Measurements from ENCODE around the gene DNAJB11. TPM values are rescaled to one million over a fixed set of nuclear protein-coding genes. Genes with fewer than 3 reads are reported as not detected.
"Not testable (repeated sequence)": the region's sequence is repeated elsewhere in the genome, so short reads cannot be mapped to it uniquely, and the experiment has no call there.

The DNAJB11 gene
- total and polyA plus RNA-seq, 2 of the 4 experiments (the other 2 are of a cell fraction), result 27.4 to 48.6 TPM

- peak within 1 kb of the TSS; percentile 87 for H3K4me3 ChIP-seq (ENCODE audit: insufficient read depth, low read depth, low read length)
- H3K9ac ChIP-seq (ENCODE audit: low read depth, low read length), result peak within 1 kb of the TSS; percentile 88
- H3K9me3 ChIP-seq (ENCODE audit: control insufficient read depth, insufficient read depth, low read length), result no peaks in the 10 kb centered on the region
- H3K79me1 ChIP-seq (ENCODE audit: low read depth in 1 of 2, low read length in 2 of 2), result peaks cover 19 to 36% of the 10 kb centered on the region in 2 experiments
- H3K4ac ChIP-seq (ENCODE audit: low read depth, low read length), result peak within 1 kb of the TSS; percentile 76
- H3K18ac ChIP-seq (ENCODE audit: low read depth, low read length), result peak within 1 kb of the TSS; percentile 22
- dilution Hi-C loops (cut with HindIII; ENCODE audit: low sequenced_read_pairs, unreplicated experiment) (no loop called here), in situ Hi-C loops (cut with MboI; ENCODE audit: low sequenced_read_pairs) (no loop called here), intact Hi-C loops (cut with micrococcal nuclease) (loop anchor here (1.0 to 5.0 kb wide), 2 partner anchors 254 to 460 kb away; partner anchors contain the start of gene ETV5)
- peak within 1 kb of the TSS; percentile 50 for H2BK5ac ChIP-seq (ENCODE audit: low read depth, low read length, poor library complexity, severe bottlenecking)
- H3K14ac ChIP-seq (replicated peaks; ENCODE audit: low read depth, low read length), result peak within 1 kb of the TSS; percentile 71
- H2BK20ac ChIP-seq (ENCODE audit: low read depth, low read length), result no peak within 1 kb of the TSS
- H2BK15ac ChIP-seq (ENCODE audit: low read depth, low read length), result no peak within 1 kb of the TSS; the same call in 2 of the 3 replicates
- H3K4me1 ChIP-seq (ENCODE audit: control insufficient read depth, insufficient read depth, low read length), result peaks cover 6% of the 10 kb centered on the region; the same call in 1 of the 2 replicates
- H4K5ac ChIP-seq (ENCODE audit: low read depth, low read length), result peak within 1 kb of the TSS; percentile 64
- peak within 1 kb of the TSS; percentile 97 for H3K23ac ChIP-seq (ENCODE audit: low read depth, low read length)
- peak within 1 kb of the TSS; percentile 53; the same call in 1 of the 2 replicates for H2BK120ac ChIP-seq (ENCODE audit: low read depth, low read length)
- ChIA-PET POLR2A (ENCODE audit: unreplicated experiment) (no interaction called here), CTCF (interaction anchor here (1.4 kb wide), 1 partner anchor 42 kb away, joined by 3 read pairs; no protein-coding TSS in a partner anchor)
- peak; percentile 73 for ATAC-seq (ENCODE audit: low read depth)
- H4K91ac ChIP-seq (ENCODE audit: insufficient read depth, low read depth, low read length), result peak within 1 kb of the TSS; percentile 87
- peak within 1 kb of the TSS; percentile 97 for H2AFZ ChIP-seq (replicated peaks; ENCODE audit: low read length, poor library complexity)
- WGBS, 2 experiments (ENCODE audit: extremely low coverage in 2 of 2, insufficient read length in 1 of 2), result 1% methylated on average over 28 of the region's 66 CpGs; no CpG with 5 or more reads in 1 of the 2 experiments
- no peaks in the 10 kb centered on the region for H4K20me1 ChIP-seq (ENCODE audit: insufficient read depth, low read length)
- H3K27me3 ChIP-seq (ENCODE audit: control insufficient read depth, insufficient read depth, low read length), result no peaks in the 10 kb centered on the region
- TF ChIP-seq BHLHE40 (IDR thresholded peaks at IDR 0.05; ENCODE audit: low read depth, low read length) (0 out of 2 replicates have a peak, but pooled peaks have one; percentile 23), RFX5 (IDR thresholded peaks at IDR 0.05; ENCODE audit: low read depth, low read length) (no peak), POLR2A (IDR thresholded peaks at IDR 0.05; ENCODE audit: low read depth, low read length) (peak; percentile 71; the same call in 1 of the 2 replicates), NFE2L2 (IDR thresholded peaks at IDR 0.05; ENCODE audit: low read depth, low read length) (no peak), MXI1 (IDR thresholded peaks at IDR 0.05; ENCODE audit: borderline replicate concordance, low read depth, low read length) (peak; percentile 79), CEBPB (IDR thresholded peaks at IDR 0.05; ENCODE audit: low read depth, low read length) (no peak)
- DNase-seq, result peak; percentile 83
- no peak within 1 kb of the TSS for H2AK5ac ChIP-seq (ENCODE audit: low read depth, low read length)
- H3K9me1 ChIP-seq (ENCODE audit: insufficient read depth, low read length), result 0 out of 2 replicates have a peak, but pooled peaks cover 2% of the 10 kb centered on the region
- H3K36me3 ChIP-seq (ENCODE audit: control insufficient read depth, insufficient read depth, low read length), result no peaks in the 10 kb centered on the region; the same call in 1 of the 2 replicates
- BruUV-seq (replicated peaks), result no TSS peak
- H4K8ac ChIP-seq (ENCODE audit: low read depth in 2 of 2, low read length in 2 of 2), result peak within 1 kb of the TSS; percentile 98 to 99
- H3K4me2 ChIP-seq (ENCODE audit: low read depth, low read length), result peak within 1 kb of the TSS; percentile 94
- H3K56ac ChIP-seq (ENCODE audit: extremely low read depth, insufficient read depth, low read length), result peak within 1 kb of the TSS; percentile 87
- H2AK9ac ChIP-seq (replicated peaks; ENCODE audit: low read depth, low read length, poor library complexity), result peak within 1 kb of the TSS; percentile 90
- peak within 1 kb of the TSS; percentile 75 for H3K27ac ChIP-seq (ENCODE audit: insufficient read depth, low read length)
Observed at GRCh38 chr3:186567072-186567921, 3.2 kb upstream of the DNAJB11 start, which contains the start of gene TBCCD1. Gene TBCCD1, minus strand, starts transcription at chr3:186567339. Its CDS starts 3,010 bp downstream, at chr3:186564329.

GRCh38 chr3:186569361-186569760, 1.2 kb upstream of the DNAJB11 start:
- H3K4me3 ChIP-seq (ENCODE audit: insufficient read depth, low read depth, low read length); DNase-seq; H3K18ac ChIP-seq (ENCODE audit: low read depth, low read length); H3K14ac ChIP-seq (replicated peaks; ENCODE audit: low read depth, low read length); H3K4ac ChIP-seq (ENCODE audit: low read depth, low read length); H3K9me1 ChIP-seq (ENCODE audit: insufficient read depth, low read length); H2AK9ac ChIP-seq (replicated peaks; ENCODE audit: low read depth, low read length, poor library complexity); H3K9ac ChIP-seq (ENCODE audit: low read depth, low read length); in situ Hi-C loops (cut with MboI; ENCODE audit: low sequenced_read_pairs); H3K27ac ChIP-seq (ENCODE audit: insufficient read depth, low read length); H4K5ac ChIP-seq (ENCODE audit: low read depth, low read length); H3K27me3 ChIP-seq (ENCODE audit: control insufficient read depth, insufficient read depth, low read length); POLR2A ChIA-PET (ENCODE audit: unreplicated experiment); H2BK5ac ChIP-seq (ENCODE audit: low read depth, low read length, poor library complexity, severe bottlenecking); H3K4me2 ChIP-seq (ENCODE audit: low read depth, low read length); dilution Hi-C loops (cut with HindIII; ENCODE audit: low sequenced_read_pairs, unreplicated experiment); H3K9me3 ChIP-seq (ENCODE audit: control insufficient read depth, insufficient read depth, low read length); ATAC-seq (ENCODE audit: low read depth); H3K23ac ChIP-seq (ENCODE audit: low read depth, low read length); BruUV-seq (replicated peaks); H2BK15ac ChIP-seq (ENCODE audit: low read depth, low read length); H4K20me1 ChIP-seq (ENCODE audit: insufficient read depth, low read length); CTCF ChIA-PET; H4K91ac ChIP-seq (ENCODE audit: insufficient read depth, low read depth, low read length); H3K4me1 ChIP-seq (ENCODE audit: control insufficient read depth, insufficient read depth, low read length); H2BK20ac ChIP-seq (ENCODE audit: low read depth, low read length); H2BK120ac ChIP-seq (ENCODE audit: low read depth, low read length); H2AK5ac ChIP-seq (ENCODE audit: low read depth, low read length); H3K56ac ChIP-seq (ENCODE audit: extremely low read depth, insufficient read depth, low read length); H3K36me3 ChIP-seq (ENCODE audit: control insufficient read depth, insufficient read depth, low read length): not testable (repeated sequence)
- intact Hi-C loops (cut with micrococcal nuclease), result loop anchor here (5.0 kb wide), 1 partner anchor 462 kb away; the partner anchor contains the start of gene ETV5
- H2AFZ ChIP-seq (replicated peaks; ENCODE audit: low read length, poor library complexity), result peak overlapping the region; percentile 100
- peak overlapping the region in 1 of 2 experiments; percentile 39; a peak in 1 of 4 replicates for H4K8ac ChIP-seq (ENCODE audit: low read depth in 2 of 2, low read length in 2 of 2)
- peaks cover 17 to 39% of the 10 kb centered on the region in 2 experiments for H3K79me1 ChIP-seq (ENCODE audit: low read depth in 1 of 2, low read length in 2 of 2)
- 100% methylated on average over 2 of the region's 11 CpGs; no CpG with 5 or more reads in 1 of the 2 experiments for WGBS, 2 experiments (ENCODE audit: extremely low coverage in 2 of 2, insufficient read length in 1 of 2)

Data from IMR-90 (cell line).